Head of caudate nucleus (tissue), 42 donors: Measurements from ENCODE around the gene GDF15.
"Not testable (repeated sequence)": the region's sequence is repeated elsewhere in the genome, so short reads cannot be mapped to it uniquely, and the experiment has no call there.

ENCODE experiments used
- DNase-seq, 42 donors: peaks; one replicate each; pipeline versions ENCODE4 v3.0.0 to v3.0.0-alpha.2; 2020 to 2021; ENCODE audit warnings: mixed read lengths in 7 of 42
- intact Hi-C: fragments of 100-400 bp; cut with DNase I; formaldehyde crosslinking; loops from one replicate; pipeline ENCODE4 v1.15.0; 2022

GDF15 gene

GRCh38 chr19:18361646-18362045, 24.3 kb upstream of the GDF15 start:
- intact Hi-C loops, result no loop called here
- DNase-seq, result no peak

- no peak for DNase-seq
- intact Hi-C loops, result no loop called here
These were observed 22.9 kb upstream of the GDF15 start for GRCh38 chr19:18362934-18363542.

GRCh38 chr19:18363787-18364186, 22.2 kb upstream of the GDF15 start:
- DNase-seq, result no peak
- intact Hi-C loops, result no loop called here

- DNase-seq, intact Hi-C loops: not testable (repeated sequence)
These were observed 21.6 kb upstream of the GDF15 start for GRCh38 chr19:18364277-18364825.

- peak in 17 of 42 donors; percentile 17 to 67 (median 35) for DNase-seq
- intact Hi-C loops, result no loop called here
These were observed 21.0 kb upstream of the GDF15 start for GRCh38 chr19:18364826-18365528.

- intact Hi-C loops, result no loop called here
- DNase-seq, result no peak
These were observed 19.9 kb upstream of the GDF15 start for GRCh38 chr19:18366021-18366435.

- intact Hi-C loops, result no loop called here
- DNase-seq, result no peak
These were observed 17.3 kb upstream of the GDF15 start for GRCh38 chr19:18368504-18369222.

- intact Hi-C loops, result no loop called here
These were observed 12.5 kb upstream of the GDF15 start for GRCh38 chr19:18373407-18373891.

GRCh38 chr19:18373892-18374629, 11.9 kb upstream of the GDF15 start:
- DNase-seq, result peak; percentile 38 to 94 (median 72)
- intact Hi-C loops, result no loop called here

More at GRCh38 chr19:18373407-18373891, 12.5 kb upstream of the GDF15 start:
- no peak for DNase-seq

GRCh38 chr19:18377026-18377425, 8.9 kb upstream of the GDF15 start:
- no peak for DNase-seq
- intact Hi-C loops, result no loop called here

GRCh38 chr19:18379803-18380747, 5.9 kb upstream of the GDF15 start:
- peak in 2 of 42 donors; percentile 26 to 47 for DNase-seq

GRCh38 chr19:18380843-18381242, 5.1 kb upstream of the GDF15 start:
- no peak for DNase-seq
- intact Hi-C loops, result no loop called here

More at GRCh38 chr19:18379803-18380747, 5.9 kb upstream of the GDF15 start:
- intact Hi-C loops, result no loop called here

GRCh38 chr19:18383622-18384021, 2.3 kb upstream of the GDF15 start:
- intact Hi-C loops, DNase-seq: not testable (repeated sequence)

GRCh38 chr19:18384775-18385174, 1.2 kb upstream of the GDF15 start:
- intact Hi-C loops, result no loop called here
- no peak for DNase-seq

GRCh38 chr19:18385359-18385674, 641 bp upstream of the GDF15 start:
- intact Hi-C loops, result no loop called here
- no peak for DNase-seq

GRCh38 chr19:18386543-18387271, 749 bp downstream of the GDF15 start:
- intact Hi-C loops, result no loop called here
- no peak for DNase-seq
